Mesendoderm (in vitro differentiated cells): ENCODE measurements around the gene F2RL3.
"Not testable (repeated sequence)": the region's sequence is repeated elsewhere in the genome, so short reads cannot be mapped to it uniquely, and the experiment has no call there.

ENCODE experiments used
- DNase-seq: peaks from one replicate; pipeline ENCODE4 v3.0.0; 2013
- H2AK5ac ChIP-seq: 2 replicates; pipeline ENCODE4 v1.6.1; 2013; ENCODE audit warnings: low read length, inconsistent platforms
- H2BK120ac ChIP-seq: 2 replicates; pipeline ENCODE4 v1.6.1; 2013; ENCODE audit warnings: low read depth, mild to moderate bottlenecking, low read length, moderate library complexity, mixed read lengths
- H2BK15ac ChIP-seq: replicated peaks from 2 replicates; pipeline ENCODE4 v1.6.1; 2013; ENCODE audit warnings: low read depth, mild to moderate bottlenecking, moderate library complexity
- H2BK5ac ChIP-seq: 2 replicates; pipeline ENCODE4 v1.6.1; 2013; ENCODE audit warnings: low read length, inconsistent platforms
- H3K18ac ChIP-seq: 2 replicates; pipeline ENCODE4 v1.6.1; 2013; ENCODE audit warnings: mild to moderate bottlenecking, low read length, mixed read lengths
- H3K23ac ChIP-seq: one replicate; pipeline ENCODE4 v1.6.1; 2013; ENCODE audit warnings: low read length
- H3K27ac ChIP-seq: 2 replicates; pipeline ENCODE4 v1.5.1; 2013; ENCODE audit warnings: low read depth, mild to moderate bottlenecking, inconsistent platforms, low read length, moderate library complexity
- H3K27me3 ChIP-seq: 2 replicates; pipeline ENCODE4 v1.6.1; 2013; ENCODE audit warnings: low read length, control low read depth, mild to moderate bottlenecking, inconsistent platforms; ENCODE audit not compliant: insufficient read depth, poor library complexity
- H3K36me3 ChIP-seq: 2 replicates; pipeline ENCODE4 v1.6.1; 2013; ENCODE audit warnings: low read length, inconsistent platforms; ENCODE audit not compliant: control insufficient read depth, insufficient read depth
- H3K4ac ChIP-seq: one replicate; pipeline ENCODE4 v1.6.1; 2013; ENCODE audit warnings: low read depth, mild to moderate bottlenecking, low read length, moderate library complexity
- H3K4me1 ChIP-seq: 2 replicates; pipeline ENCODE4 v1.6.1; 2013; ENCODE audit warnings: low read depth, low read length, inconsistent platforms; ENCODE audit not compliant: control insufficient read depth
- H3K4me2 ChIP-seq: 2 replicates; pipeline ENCODE4 v1.6.1; 2013; ENCODE audit warnings: low read length
- H3K4me3 ChIP-seq: 2 replicates; pipeline ENCODE4 v1.5.1; 2013; ENCODE audit warnings: mild to moderate bottlenecking, low read length
- H3K56ac ChIP-seq: one replicate; pipeline ENCODE4 v1.6.1; 2013; ENCODE audit warnings: low read length
- H3K79me1 ChIP-seq: 2 replicates; pipeline ENCODE4 v1.6.1; 2013; ENCODE audit warnings: low read length, inconsistent platforms
- H3K79me2 ChIP-seq: 2 replicates; pipeline ENCODE4 v1.6.1; 2013; ENCODE audit warnings: mild to moderate bottlenecking, low read length; ENCODE audit not compliant: control insufficient read depth, insufficient read depth
- H3K9ac ChIP-seq: 2 replicates; pipeline ENCODE4 v1.6.1; 2013; ENCODE audit warnings: low read length, inconsistent platforms
- H4K5ac ChIP-seq: one replicate; pipeline ENCODE4 v1.6.1; 2013; ENCODE audit warnings: low read length
- H4K8ac ChIP-seq: one replicate; pipeline ENCODE4 v1.6.1; 2013; ENCODE audit warnings: low read depth, mild to moderate bottlenecking, control low read depth, low read length, moderate library complexity
- WGBS: extraction: QIAGEN DNeasy Blood & Tissue Kit; methylation state at CpG from one replicate; pipeline ENCODE4 v1.1.7; 2013; ENCODE audit warnings: low lambda C conversion rate, missing lambda C conversion rate; ENCODE audit not compliant: insufficient coverage; ENCODE audit errors: extremely low coverage; 5-methylcytosine and 5-hydroxymethylcytosine counted together

The F2RL3 gene

DNA sequence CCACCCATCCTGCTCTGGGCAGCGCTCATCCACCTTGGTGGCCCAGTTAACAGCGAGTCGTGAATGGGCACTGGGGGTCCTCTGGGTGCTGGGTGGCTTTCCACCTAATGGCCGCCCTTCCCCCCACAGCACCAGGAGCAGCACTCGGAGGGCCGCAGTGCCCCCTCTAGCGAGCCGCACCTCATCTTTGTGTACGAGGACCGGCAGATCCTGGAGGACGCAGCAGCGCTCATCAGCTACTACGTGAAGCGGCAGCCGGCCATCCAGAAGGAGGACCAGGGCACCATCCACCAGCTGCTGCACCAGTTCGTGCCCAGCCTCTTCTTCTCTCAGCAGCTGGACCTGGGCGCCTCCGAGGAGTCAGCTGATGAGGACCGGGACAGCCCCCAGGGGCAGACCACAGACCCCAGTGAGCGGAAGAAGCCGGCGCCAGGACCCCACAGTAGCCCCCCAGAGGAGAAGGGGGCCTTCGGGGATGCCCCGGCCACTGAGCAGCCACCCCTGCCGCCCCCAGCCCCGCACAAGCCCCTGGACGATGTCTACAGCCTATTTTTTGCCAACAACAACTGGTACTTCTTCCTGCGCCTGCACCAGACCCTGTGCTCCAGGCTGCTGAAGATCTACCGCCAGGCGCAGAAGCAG is 19.3 kb upstream of the F2RL3 start:
- no CpG with 5 or more reads among the region's 30 CpGs for WGBS
- Histone ChIP-seq H3K56ac (no peak overlapping the region), H3K4me1 (no peaks in the 10 kb centered on the region), H2BK5ac (no peak overlapping the region), H3K27ac (no peak overlapping the region), H3K79me1 (peaks cover 7% of the 10 kb centered on the region), H3K18ac (no peak overlapping the region), H3K36me3 (peaks cover 10% of the 10 kb centered on the region), H3K27me3 (no peaks in the 10 kb centered on the region), H2AK5ac (no peak overlapping the region), H3K9ac (no peak overlapping the region), H3K4ac (no peak overlapping the region), H3K23ac (no peak overlapping the region), H2BK120ac (no peak overlapping the region), H4K8ac (no peak overlapping the region), H3K4me3 (no peak overlapping the region), H4K5ac (no peak overlapping the region), H3K4me2 (no peak overlapping the region), H3K79me2 (peaks cover 6% of the 10 kb centered on the region), H2BK15ac (no peak overlapping the region)
- DNase-seq: no peak

- H2AK5ac ChIP-seq: no peak overlapping the region
- H3K4ac ChIP-seq: no peak overlapping the region
- H3K56ac ChIP-seq: no peak overlapping the region
- no peak for DNase-seq
- no peak overlapping the region for H3K4me2 ChIP-seq
- H3K4me3 ChIP-seq: no peak overlapping the region
- no peak overlapping the region for H3K23ac ChIP-seq
- H3K36me3 ChIP-seq: peaks cover 8% of the 10 kb centered on the region
- peaks cover 10% of the 10 kb centered on the region for H3K79me2 ChIP-seq
- H3K27me3 ChIP-seq: no peaks in the 10 kb centered on the region
- no peak overlapping the region for H2BK120ac ChIP-seq
- no peak overlapping the region for H3K9ac ChIP-seq
- no peaks in the 10 kb centered on the region for H3K4me1 ChIP-seq
- peaks cover 12% of the 10 kb centered on the region for H3K79me1 ChIP-seq
- no CpG with 5 or more reads among the region's 7 CpGs for WGBS
- no peak overlapping the region for H2BK15ac ChIP-seq
- no peak overlapping the region for H2BK5ac ChIP-seq
- no peak overlapping the region for H4K8ac ChIP-seq
- no peak overlapping the region for H3K27ac ChIP-seq
- no peak overlapping the region for H3K18ac ChIP-seq
- H4K5ac ChIP-seq: no peak overlapping the region
Measured at GRCh38 chr19:16871871-16872270, 16.9 kb upstream of the F2RL3 start.

DNA sequence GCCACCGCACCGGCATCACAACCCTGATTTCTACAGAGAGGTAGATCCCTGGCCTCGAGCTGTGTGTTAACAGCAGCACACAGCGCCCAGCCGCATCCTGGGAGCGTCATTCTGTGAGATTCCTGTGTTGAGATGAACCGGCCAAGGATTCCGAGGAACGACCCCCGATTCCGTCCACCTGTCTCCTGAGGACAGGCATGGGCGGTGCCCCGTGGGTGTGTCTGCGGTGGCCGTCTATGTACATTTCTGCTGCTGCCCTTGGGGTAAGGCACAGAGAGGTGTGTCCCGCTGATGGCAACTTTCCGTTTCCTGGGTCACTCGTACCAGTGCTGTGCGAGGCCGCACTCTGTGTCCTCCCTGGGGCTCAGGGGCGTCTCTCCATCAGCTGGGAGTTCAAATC is 16.1 kb upstream of the F2RL3 start:
- Histone ChIP-seq H3K18ac (no peak overlapping the region), H3K4me2 (no peak overlapping the region), H3K27ac (no peak overlapping the region), H3K9ac (no peak overlapping the region), H3K79me2 (peaks cover 10% of the 10 kb centered on the region), H2BK120ac (no peak overlapping the region), H4K5ac (no peak overlapping the region), H2AK5ac (no peak overlapping the region), H3K56ac (no peak overlapping the region), H3K4me1 (no peaks in the 10 kb centered on the region), H3K36me3 (peaks cover 5% of the 10 kb centered on the region), H2BK15ac (no peak overlapping the region), H3K27me3 (no peaks in the 10 kb centered on the region), H3K23ac (no peak overlapping the region), H3K4me3 (no peak overlapping the region), H4K8ac (no peak overlapping the region), H2BK5ac (no peak overlapping the region), H3K79me1 (peaks cover 12% of the 10 kb centered on the region), H3K4ac (no peak overlapping the region)
- no CpG with 5 or more reads among the region's 21 CpGs for WGBS
- DNase-seq: no peak

GRCh38 chr19:16873594-16873993 is 15.2 kb upstream of the F2RL3 start:
- Histone ChIP-seq H3K27ac (no peak overlapping the region), H3K9ac (no peak overlapping the region), H3K56ac (no peak overlapping the region), H4K8ac (no peak overlapping the region), H3K79me1 (peaks cover 12% of the 10 kb centered on the region), H3K4ac (no peak overlapping the region), H3K36me3 (peaks cover 5% of the 10 kb centered on the region), H3K79me2 (peaks cover 10% of the 10 kb centered on the region), H3K4me3 (no peak overlapping the region), H2BK120ac (no peak overlapping the region), H2AK5ac (no peak overlapping the region), H4K5ac (no peak overlapping the region), H2BK5ac (no peak overlapping the region), H3K23ac (no peak overlapping the region), H3K27me3 (no peaks in the 10 kb centered on the region), H3K4me2 (no peak overlapping the region), H3K18ac (no peak overlapping the region), H3K4me1 (no peaks in the 10 kb centered on the region), H2BK15ac (no peak overlapping the region)
- DNase-seq: no peak
- no CpG with 5 or more reads among the region's 3 CpGs for WGBS

- Histone ChIP-seq H3K18ac (no peak overlapping the region), H3K9ac (no peak overlapping the region)
- no CpG with 5 or more reads among the region's 1 CpG for WGBS
Measured at GRCh38 chr19:16874250-16874977, 14.4 kb upstream of the F2RL3 start.

GRCh38 chr19:16874978-16875299 is 13.9 kb upstream of the F2RL3 start:
- not testable (repeated sequence) for H3K9ac ChIP-seq, H3K27me3 ChIP-seq, H4K8ac ChIP-seq, H2BK120ac ChIP-seq, H2BK15ac ChIP-seq, H3K36me3 ChIP-seq, H2BK5ac ChIP-seq, H3K23ac ChIP-seq, H3K56ac ChIP-seq, H3K27ac ChIP-seq, H3K4ac ChIP-seq, DNase-seq, H4K5ac ChIP-seq, H3K79me2 ChIP-seq, H2AK5ac ChIP-seq, H3K4me1 ChIP-seq, H3K4me3 ChIP-seq, H3K18ac ChIP-seq, H3K4me2 ChIP-seq
- peaks cover 12% of the 10 kb centered on the region for H3K79me1 ChIP-seq

More at GRCh38 chr19:16874250-16874977, 14.4 kb upstream of the F2RL3 start:
- Histone ChIP-seq H3K79me2 (peaks cover 10% of the 10 kb centered on the region), H3K23ac (no peak overlapping the region), H4K8ac (no peak overlapping the region), H3K4me3 (no peak overlapping the region), H3K27ac (no peak overlapping the region), H2BK5ac (no peak overlapping the region), H3K4me1 (no peaks in the 10 kb centered on the region), H2BK120ac (no peak overlapping the region), H3K36me3 (peaks cover 7% of the 10 kb centered on the region), H3K56ac (no peak overlapping the region), H2BK15ac (no peak overlapping the region), H3K27me3 (no peaks in the 10 kb centered on the region), H3K4me2 (no peak overlapping the region), H3K79me1 (peaks cover 12% of the 10 kb centered on the region), H2AK5ac (no peak overlapping the region), H4K5ac (no peak overlapping the region), H3K4ac (no peak overlapping the region)
- no peak for DNase-seq
